ENCODE data around the gene RABGEF1. TPM values are rescaled to one million over a fixed set of nuclear protein-coding genes. Genes with fewer than 3 reads are reported as not detected.
"Not testable (repeated sequence)": the region's sequence is repeated elsewhere in the genome, so short reads cannot be mapped to it uniquely, and the experiment has no call there.

RABGEF1 gene
- total and polyA plus RNA-seq, 2 experiments from 2014 or later: 68.2 to 71.5 TPM

- no peak for DNase-seq
- Histone ChIP-seq H3K79me2 (ENCODE audit: insufficient read depth) (no peaks in the 10 kb centered on the region), H3K4me3 (no peak overlapping the region), H3K27ac (no peak overlapping the region), H2AFZ (no peak overlapping the region), H3K4me1 (ENCODE audit: insufficient read depth) (no peaks in the 10 kb centered on the region), H4K20me1 (ENCODE audit: insufficient read depth) (no peaks in the 10 kb centered on the region), H3K27me3 (replicated peaks; ENCODE audit: insufficient read depth) (no peaks in the 10 kb centered on the region), H3F3A (ENCODE audit: insufficient read depth) (no peaks in the 10 kb centered on the region), H3K9ac (no peak overlapping the region), H3K4me2 (ENCODE audit: unreplicated experiment) (no peak overlapping the region), H3K9me2 (ENCODE audit: insufficient read depth) (no peaks in the 10 kb centered on the region), H3K9me3 (ENCODE audit: low read depth) (no peaks in the 10 kb centered on the region), H3K36me3 (ENCODE audit: low read depth) (no peaks in the 10 kb centered on the region)
- no peak for TF ChIP-seq EZH2 (IDR thresholded peaks at IDR 0.05; ENCODE audit: insufficient read depth, poor library complexity, severe bottlenecking)
- TF ChIP-seq EZH2phosphoT487 (IDR thresholded peaks at IDR 0.05; ENCODE audit: insufficient read depth, low read depth): no peak
- in situ Hi-C loops (cut with MboI): no loop called here
- WGBS, 2 experiments (ENCODE audit: low coverage in 1 of 2, low lambda C conversion rate in 2 of 2, missing lambda C conversion rate in 2 of 2): 78 to 82% methylated on average over 6 to 7 of the region's 7 CpGs
These were observed 83.5 kb downstream of the RABGEF1 start for GRCh38 chr7:66824041-66824440.

- H3K9me3 ChIP-seq (ENCODE audit: low read depth); H3K9ac ChIP-seq; H3K4me3 ChIP-seq; H3K4me1 ChIP-seq (ENCODE audit: insufficient read depth); H3K27ac ChIP-seq; H4K20me1 ChIP-seq (ENCODE audit: insufficient read depth); DNase-seq; H3K79me2 ChIP-seq (ENCODE audit: insufficient read depth); H3K4me2 ChIP-seq (ENCODE audit: unreplicated experiment); H3F3A ChIP-seq (ENCODE audit: insufficient read depth); H3K9me2 ChIP-seq (ENCODE audit: insufficient read depth); in situ Hi-C loops (cut with MboI); H3K27me3 ChIP-seq (replicated peaks; ENCODE audit: insufficient read depth); H3K36me3 ChIP-seq (ENCODE audit: low read depth); H2AFZ ChIP-seq: not testable (repeated sequence)
- WGBS, 2 experiments (ENCODE audit: low coverage in 1 of 2, low lambda C conversion rate in 2 of 2, missing lambda C conversion rate in 2 of 2): 0 to 5% methylated on average over 2 of the region's 2 CpGs
These were observed 85.0 kb downstream of the RABGEF1 start for GRCh38 chr7:66825538-66825937.

- H3K4me2 ChIP-seq (ENCODE audit: unreplicated experiment): no peak overlapping the region
- H3K9me2 ChIP-seq (ENCODE audit: insufficient read depth): no peaks in the 10 kb centered on the region
- H3F3A ChIP-seq (ENCODE audit: insufficient read depth): no peaks in the 10 kb centered on the region
- H3K27me3 ChIP-seq (replicated peaks; ENCODE audit: insufficient read depth): no peaks in the 10 kb centered on the region
- H3K4me1 ChIP-seq (ENCODE audit: insufficient read depth): no peaks in the 10 kb centered on the region
- in situ Hi-C loops (cut with MboI): no loop called here
- no peak overlapping the region for H2AFZ ChIP-seq
- TF ChIP-seq EZH2 (IDR thresholded peaks at IDR 0.05; ENCODE audit: insufficient read depth, poor library complexity, severe bottlenecking) (no peak), EZH2phosphoT487 (IDR thresholded peaks at IDR 0.05; ENCODE audit: insufficient read depth, low read depth) (no peak)
- 58 to 62% methylated on average over 3 of the region's 3 CpGs for WGBS, 2 experiments (ENCODE audit: low coverage in 1 of 2, low lambda C conversion rate in 2 of 2, missing lambda C conversion rate in 2 of 2)
- H3K27ac ChIP-seq: no peak overlapping the region
- DNase-seq: no peak
- H3K79me2 ChIP-seq (ENCODE audit: insufficient read depth): no peaks in the 10 kb centered on the region
- H3K4me3 ChIP-seq: no peak overlapping the region
- H4K20me1 ChIP-seq (ENCODE audit: insufficient read depth): no peaks in the 10 kb centered on the region
- H3K36me3 ChIP-seq (ENCODE audit: low read depth): no peaks in the 10 kb centered on the region
- H3K9ac ChIP-seq: no peak overlapping the region
- H3K9me3 ChIP-seq (ENCODE audit: low read depth): no peaks in the 10 kb centered on the region
These were observed 86.1 kb downstream of the RABGEF1 start for GRCh38 chr7:66826649-66827048.

- in situ Hi-C loops (cut with MboI); DNase-seq: not testable (repeated sequence)
- WGBS, 2 experiments (ENCODE audit: low coverage in 1 of 2, low lambda C conversion rate in 2 of 2, missing lambda C conversion rate in 2 of 2): 78 to 85% methylated on average over 6 of the region's 6 CpGs
These were observed 90.4 kb downstream of the RABGEF1 start for GRCh38 chr7:66830976-66831375.

GRCh38 chr7:66832531-66833351 lies 92.2 kb downstream of the RABGEF1 start:
- no peak overlapping the region for H3K4me3 ChIP-seq
- no peaks in the 10 kb centered on the region for H3K79me2 ChIP-seq (ENCODE audit: insufficient read depth)
- TF ChIP-seq EZH2phosphoT487 (IDR thresholded peaks at IDR 0.05; ENCODE audit: insufficient read depth, low read depth) (no peak), EZH2 (IDR thresholded peaks at IDR 0.05; ENCODE audit: insufficient read depth, poor library complexity, severe bottlenecking) (no peak)
- H3K9me3 ChIP-seq (ENCODE audit: low read depth): no peaks in the 10 kb centered on the region
- H3K36me3 ChIP-seq (ENCODE audit: low read depth): no peaks in the 10 kb centered on the region
- no peak overlapping the region for H2AFZ ChIP-seq
- H3K4me1 ChIP-seq (ENCODE audit: insufficient read depth): no peaks in the 10 kb centered on the region
- in situ Hi-C loops (cut with MboI): no loop called here
- H3K9ac ChIP-seq: no peak overlapping the region
- no peaks in the 10 kb centered on the region for H4K20me1 ChIP-seq (ENCODE audit: insufficient read depth)
- no peaks in the 10 kb centered on the region for H3K9me2 ChIP-seq (ENCODE audit: insufficient read depth)
- no peaks in the 10 kb centered on the region for H3F3A ChIP-seq (ENCODE audit: insufficient read depth)
- no peak overlapping the region for H3K27ac ChIP-seq
- 71 to 78% methylated on average over 11 to 12 of the region's 12 CpGs for WGBS, 2 experiments (ENCODE audit: low coverage in 1 of 2, low lambda C conversion rate in 2 of 2, missing lambda C conversion rate in 2 of 2)
- DNase-seq: no peak
- no peak overlapping the region for H3K4me2 ChIP-seq (ENCODE audit: unreplicated experiment)
- H3K27me3 ChIP-seq (replicated peaks; ENCODE audit: insufficient read depth): no peaks in the 10 kb centered on the region

More at GRCh38 chr7:66830976-66831375, 90.4 kb downstream of the RABGEF1 start:
- H4K20me1 ChIP-seq (ENCODE audit: insufficient read depth); H2AFZ ChIP-seq; H3K79me2 ChIP-seq (ENCODE audit: insufficient read depth); H3K4me1 ChIP-seq (ENCODE audit: insufficient read depth); H3K27me3 ChIP-seq (replicated peaks; ENCODE audit: insufficient read depth); H3K36me3 ChIP-seq (ENCODE audit: low read depth); H3K9me2 ChIP-seq (ENCODE audit: insufficient read depth); H3F3A ChIP-seq (ENCODE audit: insufficient read depth); H3K4me2 ChIP-seq (ENCODE audit: unreplicated experiment); H3K4me3 ChIP-seq; H3K9me3 ChIP-seq (ENCODE audit: low read depth); H3K27ac ChIP-seq; H3K9ac ChIP-seq: not testable (repeated sequence)
